HUES6 (cell line): ENCODE data around the gene HYOU1.

ENCODE experiments used
- H3K27ac ChIP-seq: 2 replicates; pipeline ENCODE4 v1.7.0; 2013; ENCODE audit warnings: low read depth, mild to moderate bottlenecking, low read length, inconsistent platforms
- H3K27me3 ChIP-seq: 2 replicates; pipeline ENCODE4 v1.6.1; 2013; ENCODE audit warnings: low read length; ENCODE audit not compliant: control insufficient read depth, insufficient read depth
- H3K36me3 ChIP-seq: 2 replicates; pipeline ENCODE4 v1.6.1; 2013; ENCODE audit warnings: low read length; ENCODE audit not compliant: control insufficient read depth, insufficient read depth
- H3K4me1 ChIP-seq: 2 replicates; pipeline ENCODE4 v1.6.1; 2013; ENCODE audit warnings: low read length; ENCODE audit not compliant: control insufficient read depth, insufficient read depth
- H3K4me3 ChIP-seq: 2 replicates; pipeline ENCODE4 v1.5.1; 2013; ENCODE audit warnings: low read depth, low read length
- H3K9ac ChIP-seq: one replicate; pipeline ENCODE4 v1.6.1; 2013; ENCODE audit warnings: mild to moderate bottlenecking, low read length
- H3K9me3 ChIP-seq: 2 replicates; pipeline ENCODE4 v1.6.1; 2013; ENCODE audit warnings: low read depth, low read length; ENCODE audit not compliant: control insufficient read depth, insufficient read depth

HYOU1 gene

DNA sequence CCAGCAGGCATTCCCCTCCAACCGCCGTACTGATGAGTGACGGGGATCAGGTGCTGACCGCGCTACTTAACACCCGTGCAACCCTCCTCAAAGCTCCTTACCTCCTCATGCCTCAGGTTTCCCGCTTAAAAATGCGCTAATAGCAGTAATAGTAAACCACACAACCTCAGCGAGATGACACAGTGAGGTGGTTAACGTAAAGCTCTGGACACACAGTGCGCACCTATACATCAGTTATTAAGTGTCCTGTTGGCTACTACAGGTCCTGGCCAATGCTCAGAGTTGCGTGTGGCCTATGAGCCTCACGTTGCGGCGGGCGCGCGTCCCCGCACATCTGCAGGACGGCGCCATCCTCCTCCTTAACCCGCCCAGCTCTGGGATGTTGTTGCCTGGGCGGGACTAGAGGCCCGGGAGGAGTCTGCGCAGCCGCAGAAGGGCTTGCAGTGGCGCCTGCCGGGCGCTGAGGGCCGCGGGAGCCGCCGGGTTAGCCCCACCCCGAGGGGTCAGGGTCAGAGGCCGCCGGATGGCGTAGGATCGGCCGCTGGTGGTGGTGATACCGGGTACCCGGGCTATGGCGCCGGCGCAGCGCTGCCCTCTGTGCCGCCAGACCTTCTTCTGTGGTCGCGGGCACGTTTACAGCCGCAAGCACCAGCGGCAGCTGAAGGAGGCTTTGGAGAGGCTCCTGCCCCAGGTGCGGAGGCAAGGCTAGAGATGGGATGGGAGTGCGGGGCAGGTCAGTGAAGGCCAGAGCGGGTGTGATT is 59.2 kb downstream of the HYOU1 start, which contains the start of gene CENATAC:
Gene CENATAC (plus strand): TSS at position 512 of the 761 bp plus-strand sequence. CDS start 60 bp downstream, at position 572.
- Histone ChIP-seq H3K4me3 (peak within 1 kb of the TSS; percentile 74), H3K27ac (peak within 1 kb of the TSS; percentile 79; the same call in 1 of the 2 replicates), H3K9ac (peak within 1 kb of the TSS; percentile 96), H3K36me3 (peaks cover 39% of the 10 kb centered on the region), H3K27me3 (no peaks in the 10 kb centered on the region), H3K4me1 (peaks cover 12% of the 10 kb centered on the region), H3K9me3 (peaks cover 4% of the 10 kb centered on the region; the same call in 1 of the 2 replicates)

DNA sequence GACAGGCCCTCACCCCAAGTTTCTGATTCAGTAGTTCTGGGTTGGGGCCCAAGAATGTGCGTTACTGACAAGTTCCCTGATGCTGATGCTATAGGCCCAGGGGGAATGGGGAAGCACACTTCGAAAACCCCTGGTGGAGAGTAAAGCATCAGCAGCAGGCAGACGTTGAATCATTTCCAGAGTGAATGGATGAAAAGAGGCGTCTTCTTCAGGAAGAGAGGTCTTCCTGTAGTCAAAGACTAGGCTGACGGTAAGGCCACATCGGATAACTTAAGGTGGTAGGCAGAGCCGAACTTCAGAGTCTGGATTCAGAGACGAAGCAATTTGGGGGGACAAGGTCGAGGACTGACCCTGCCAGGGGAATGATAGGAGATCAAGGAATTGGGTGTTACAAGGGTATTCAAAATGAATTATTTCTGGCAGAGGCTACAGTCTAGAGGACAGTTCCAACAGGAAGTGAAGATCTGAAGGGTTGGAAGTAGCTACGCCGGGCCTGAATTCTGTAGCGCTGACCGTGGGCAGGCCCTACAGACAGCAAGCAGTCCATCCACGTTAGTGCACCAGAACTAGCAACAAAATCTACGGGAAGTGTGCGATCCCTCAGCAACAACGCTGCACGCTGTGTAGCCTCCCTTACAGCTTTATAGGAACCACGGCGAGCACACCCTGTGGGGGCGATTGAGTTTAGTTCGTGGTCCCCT is 59.9 kb downstream of the HYOU1 start:
- Histone ChIP-seq H3K36me3 (peaks cover 32% of the 10 kb centered on the region), H3K9me3 (peaks cover 7% of the 10 kb centered on the region; the same call in 1 of the 2 replicates), H3K27ac (no peak overlapping the region), H3K4me1 (peaks cover 12% of the 10 kb centered on the region), H3K9ac (peak overlapping the region; percentile 63), H3K27me3 (no peaks in the 10 kb centered on the region), H3K4me3 (peak overlapping the region; percentile 74)
